ENCODE results near the gene NADSYN1. TPM values are rescaled to one million over a fixed set of nuclear protein-coding genes. Genes with fewer than 3 reads are reported as not detected.

The NADSYN1 gene
- total RNA-seq, 1 donor from 2014 or later = 55.4 TPM

- no peak overlapping the region for H3K27ac Mint-ChIP-seq (ENCODE audit: unreplicated experiment)
- H3K9me3 Mint-ChIP-seq (ENCODE audit: unreplicated experiment) = peaks cover 6% of the 10 kb centered on the region
- TF ChIP-seq, protein P1, sequence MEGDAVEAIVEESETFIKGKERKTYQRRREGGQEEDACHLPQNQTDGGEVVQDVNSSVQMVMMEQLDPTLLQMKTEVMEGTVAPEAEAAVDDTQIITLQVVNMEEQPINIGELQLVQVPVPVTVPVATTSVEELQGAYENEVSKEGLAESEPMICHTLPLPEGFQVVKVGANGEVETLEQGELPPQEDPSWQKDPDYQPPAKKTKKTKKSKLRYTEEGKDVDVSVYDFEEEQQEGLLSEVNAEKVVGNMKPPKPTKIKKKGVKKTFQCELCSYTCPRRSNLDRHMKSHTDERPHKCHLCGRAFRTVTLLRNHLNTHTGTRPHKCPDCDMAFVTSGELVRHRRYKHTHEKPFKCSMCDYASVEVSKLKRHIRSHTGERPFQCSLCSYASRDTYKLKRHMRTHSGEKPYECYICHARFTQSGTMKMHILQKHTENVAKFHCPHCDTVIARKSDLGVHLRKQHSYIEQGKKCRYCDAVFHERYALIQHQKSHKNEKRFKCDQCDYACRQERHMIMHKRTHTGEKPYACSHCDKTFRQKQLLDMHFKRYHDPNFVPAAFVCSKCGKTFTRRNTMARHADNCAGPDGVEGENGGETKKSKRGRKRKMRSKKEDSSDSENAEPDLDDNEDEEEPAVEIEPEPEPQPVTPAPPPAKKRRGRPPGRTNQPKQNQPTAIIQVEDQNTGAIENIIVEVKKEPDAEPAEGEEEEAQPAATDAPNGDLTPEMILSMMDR (IDR thresholded peaks at IDR 0.05) = no peak
- peaks cover 11% of the 10 kb centered on the region for H3K4me1 Mint-ChIP-seq (ENCODE audit: unreplicated experiment)
- H3K4me3 Mint-ChIP-seq (ENCODE audit: unreplicated experiment) = no peak overlapping the region
- H3K27me3 Mint-ChIP-seq (ENCODE audit: unreplicated experiment) = no peaks in the 10 kb centered on the region
- H3K36me3 Mint-ChIP-seq (ENCODE audit: unreplicated experiment) = peaks cover 45% of the 10 kb centered on the region
- DNase-seq (ENCODE audit: extremely low spot score, unreplicated experiment) = no peak
Measured at GRCh38 chr11:71502026-71502425, 49.0 kb downstream of the NADSYN1 start.

DNA sequence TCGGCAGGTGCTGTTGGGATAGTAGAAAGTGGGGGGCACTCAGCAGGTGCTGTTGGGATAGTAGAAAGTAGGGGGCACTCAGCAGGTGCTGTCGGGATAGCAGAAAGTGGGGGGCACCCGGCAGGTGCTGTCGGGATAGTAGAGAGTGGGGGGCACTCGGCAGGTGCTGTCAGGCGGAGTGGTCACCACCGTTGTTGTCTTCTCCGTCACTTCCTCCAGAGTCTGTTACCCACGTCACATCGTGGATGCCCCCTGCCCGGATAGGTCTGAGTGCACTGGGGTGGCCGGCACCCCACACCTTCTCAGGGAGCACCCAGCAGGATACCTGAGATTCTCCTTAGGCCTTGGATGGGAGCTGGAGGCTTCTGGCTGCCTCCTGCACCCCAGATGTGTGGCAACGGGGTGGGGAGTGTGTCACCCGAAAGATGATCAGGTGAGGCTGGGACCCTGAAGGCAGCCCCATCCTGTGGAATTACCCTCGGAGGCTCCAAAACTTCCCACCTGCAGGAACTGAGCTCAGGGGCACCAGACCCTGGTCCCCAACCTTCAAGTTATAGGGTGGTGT is 50.0 kb downstream of the NADSYN1 start:
- peaks cover 11% of the 10 kb centered on the region for H3K4me1 Mint-ChIP-seq (ENCODE audit: unreplicated experiment)

DNA sequence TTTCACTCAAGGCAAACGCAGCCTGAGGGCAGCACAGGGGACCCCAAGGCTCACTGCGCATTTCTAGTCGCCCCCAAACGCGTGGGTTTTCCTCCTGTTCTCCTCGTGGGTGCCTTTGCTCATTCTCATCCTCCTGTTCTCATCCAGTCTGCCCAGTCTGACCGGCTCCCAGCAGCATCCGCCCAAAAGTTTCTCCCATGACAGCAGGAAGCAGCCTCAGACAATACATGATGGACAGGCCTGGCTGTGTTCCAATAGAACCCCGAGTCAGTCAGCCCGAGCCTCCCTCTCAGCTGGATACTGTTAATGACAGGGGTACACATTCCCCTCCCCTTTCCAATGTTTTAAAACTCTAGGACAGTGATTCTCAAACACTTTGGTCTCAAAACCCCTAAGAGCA is 51.5 kb downstream of the NADSYN1 start:
- H3K4me1 Mint-ChIP-seq (ENCODE audit: unreplicated experiment) = peaks cover 11% of the 10 kb centered on the region
- no peaks in the 10 kb centered on the region for H3K27me3 Mint-ChIP-seq (ENCODE audit: unreplicated experiment)
- no peak for DNase-seq (ENCODE audit: extremely low spot score, unreplicated experiment)
- no peak overlapping the region for H3K27ac Mint-ChIP-seq (ENCODE audit: unreplicated experiment)
- peaks cover 25% of the 10 kb centered on the region for H3K9me3 Mint-ChIP-seq (ENCODE audit: unreplicated experiment)
- TF ChIP-seq, protein P1 (IDR thresholded peaks at IDR 0.05) = no peak
- H3K36me3 Mint-ChIP-seq (ENCODE audit: unreplicated experiment) = peaks cover 22% of the 10 kb centered on the region
- no peak overlapping the region for H3K4me3 Mint-ChIP-seq (ENCODE audit: unreplicated experiment)

More for the DNA sequence above, 50.0 kb downstream of the NADSYN1 start:
- Mint-ChIP-seq H3K4me3 (ENCODE audit: unreplicated experiment) (no peak overlapping the region), H3K27ac (ENCODE audit: unreplicated experiment) (no peak overlapping the region), H3K36me3 (ENCODE audit: unreplicated experiment) (peaks cover 36% of the 10 kb centered on the region), H3K27me3 (ENCODE audit: unreplicated experiment) (no peaks in the 10 kb centered on the region), H3K9me3 (ENCODE audit: unreplicated experiment) (peaks cover 9% of the 10 kb centered on the region)
- TF ChIP-seq, protein P1 (IDR thresholded peaks at IDR 0.05) = no peak
- DNase-seq (ENCODE audit: extremely low spot score, unreplicated experiment) = peak; percentile 75

GRCh38 chr11:71505001-71505400 is 52.0 kb downstream of the NADSYN1 start:
- H3K4me1 Mint-ChIP-seq (ENCODE audit: unreplicated experiment) = peaks cover 11% of the 10 kb centered on the region
- peaks cover 22% of the 10 kb centered on the region for H3K36me3 Mint-ChIP-seq (ENCODE audit: unreplicated experiment)
- H3K27me3 Mint-ChIP-seq (ENCODE audit: unreplicated experiment) = no peaks in the 10 kb centered on the region
- peaks cover 29% of the 10 kb centered on the region for H3K9me3 Mint-ChIP-seq (ENCODE audit: unreplicated experiment)
- H3K27ac Mint-ChIP-seq (ENCODE audit: unreplicated experiment) = no peak overlapping the region
- TF ChIP-seq, protein P1 (IDR thresholded peaks at IDR 0.05) = no peak
- H3K4me3 Mint-ChIP-seq (ENCODE audit: unreplicated experiment) = no peak overlapping the region
- DNase-seq (ENCODE audit: extremely low spot score, unreplicated experiment) = no peak

DNA sequence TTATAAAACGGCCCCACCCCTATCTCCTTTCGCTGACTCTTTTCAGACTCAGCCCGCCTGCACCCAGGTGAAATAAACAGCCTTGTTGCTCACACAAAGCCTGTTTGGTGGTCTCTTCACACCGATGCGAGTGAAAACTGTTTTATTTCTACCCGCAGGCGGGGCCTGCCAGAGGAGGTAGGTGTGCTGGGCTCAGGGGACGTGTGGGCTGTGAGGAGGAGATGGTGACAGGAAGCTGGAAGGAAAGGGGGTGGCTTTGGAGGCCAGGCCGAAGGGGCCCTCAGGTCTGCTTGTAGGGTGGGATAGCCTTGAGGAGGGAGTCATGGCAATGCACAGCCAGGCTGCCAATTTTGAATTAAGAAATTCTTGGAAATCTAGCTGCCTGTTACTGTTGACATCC is 52.8 kb downstream of the NADSYN1 start:
- peaks cover 14% of the 10 kb centered on the region for H3K36me3 Mint-ChIP-seq (ENCODE audit: unreplicated experiment)
- peak; percentile 69 for DNase-seq (ENCODE audit: extremely low spot score, unreplicated experiment)
- no peaks in the 10 kb centered on the region for H3K27me3 Mint-ChIP-seq (ENCODE audit: unreplicated experiment)
- TF ChIP-seq, protein P1 (IDR thresholded peaks at IDR 0.05) = no peak
- H3K4me1 Mint-ChIP-seq (ENCODE audit: unreplicated experiment) = peaks cover 3% of the 10 kb centered on the region
- H3K27ac Mint-ChIP-seq (ENCODE audit: unreplicated experiment) = no peak overlapping the region
- peaks cover 37% of the 10 kb centered on the region for H3K9me3 Mint-ChIP-seq (ENCODE audit: unreplicated experiment)
- no peak overlapping the region for H3K4me3 Mint-ChIP-seq (ENCODE audit: unreplicated experiment)

Data from osteocyte (in vitro differentiated cells).